Loucy (cell line): Measurements from ENCODE around the gene TBC1D8.

Experiments used
- H2AFZ ChIP-seq: fragments of 200-600 bp; sonication (generic); 2 replicates; pipeline ENCODE4 v1.6.0; 2016; ENCODE audit warnings: antibody characterized with exemption, mild to moderate bottlenecking, low read length, moderate library complexity
- H3F3A ChIP-seq: fragments of 200-600 bp; 2 replicates; pipeline ENCODE4 v1.6.0; 2016; ENCODE audit warnings: antibody characterized with exemption, low read depth, mild to moderate bottlenecking
- H3K27me3 ChIP-seq: fragments of 200-600 bp; sonication (generic); 2 replicates; pipeline ENCODE4 v1.6.1; 2014; ENCODE audit warnings: low read length, mild to moderate bottlenecking; ENCODE audit not compliant: insufficient read depth, poor library complexity, severe bottlenecking
- H3K36me3 ChIP-seq: fragments of 200-600 bp; sonication (generic); 2 replicates; pipeline ENCODE4 v1.6.1; 2016; ENCODE audit warnings: low read length; ENCODE audit not compliant: insufficient read depth
- H3K4me1 ChIP-seq: fragments of 200-600 bp; sonication (generic); 2 replicates; pipeline ENCODE4 v1.5.1; 2014; ENCODE audit warnings: low read length, mild to moderate bottlenecking; ENCODE audit not compliant: insufficient read depth, poor library complexity, severe bottlenecking
- H3K4me2 ChIP-seq: fragments of 200-600 bp; sonication (generic); 2 replicates; pipeline ENCODE4 v1.6.0; 2014; ENCODE audit warnings: antibody characterized with exemption, low read length, low read depth, mild to moderate bottlenecking; ENCODE audit not compliant: poor library complexity, severe bottlenecking
- H3K4me3 ChIP-seq: fragments of 200-600 bp; sonication (generic); 2 replicates; pipeline ENCODE4 v1.5.1; 2014; ENCODE audit warnings: low read length, mild to moderate bottlenecking, mixed read lengths; ENCODE audit not compliant: poor library complexity, severe bottlenecking
- H3K79me2 ChIP-seq: fragments of 200-600 bp; sonication (generic); 2 replicates; pipeline ENCODE4 v1.6.1; 2014; ENCODE audit warnings: low read length; ENCODE audit not compliant: insufficient read depth
- H3K9ac ChIP-seq: fragments of 200-600 bp; sonication (generic); 2 replicates; pipeline ENCODE4 v1.6.0; 2014; ENCODE audit warnings: mild to moderate bottlenecking, low read depth, low read length, moderate library complexity; ENCODE audit not compliant: poor library complexity, severe bottlenecking
- H3K9me2 ChIP-seq: fragments of 200-600 bp; sonication (generic); replicated peaks from 2 replicates; pipeline ENCODE4 v1.6.1; 2016; ENCODE audit warnings: low read depth, low read length, mixed read lengths
- H3K9me3 ChIP-seq: fragments of 200-600 bp; sonication (generic); 2 replicates; pipeline ENCODE4 v1.6.1; 2014; ENCODE audit warnings: mild to moderate bottlenecking, antibody characterized with exemption, low read length, low read depth; ENCODE audit not compliant: insufficient read depth
- H4K20me1 ChIP-seq: fragments of 200-600 bp; sonication (generic); 2 replicates; pipeline ENCODE4 v1.6.0; 2014; ENCODE audit warnings: antibody characterized with exemption, low read length, mild to moderate bottlenecking; ENCODE audit not compliant: insufficient read depth, poor library complexity, severe bottlenecking
- EZH2phosphoT487 ChIP-seq: fragments of 200-600 bp; IDR thresholded peaks from 2 replicates; pipeline ENCODE4 v1.6.1; 2018; ENCODE audit warnings: antibody characterized with exemption, mild to moderate bottlenecking, moderate library complexity, borderline replicate concordance
- TF ChIP-seq, protein P1 (sequence below): fragments of 200-600 bp; sonication (generic); conservative IDR thresholded peaks from 2 replicates; pipeline ENCODE4 v1.5.1; 2014; ENCODE audit warnings: mild to moderate bottlenecking, antibody characterized with exemption, low read length

The TBC1D8 gene

DNA sequence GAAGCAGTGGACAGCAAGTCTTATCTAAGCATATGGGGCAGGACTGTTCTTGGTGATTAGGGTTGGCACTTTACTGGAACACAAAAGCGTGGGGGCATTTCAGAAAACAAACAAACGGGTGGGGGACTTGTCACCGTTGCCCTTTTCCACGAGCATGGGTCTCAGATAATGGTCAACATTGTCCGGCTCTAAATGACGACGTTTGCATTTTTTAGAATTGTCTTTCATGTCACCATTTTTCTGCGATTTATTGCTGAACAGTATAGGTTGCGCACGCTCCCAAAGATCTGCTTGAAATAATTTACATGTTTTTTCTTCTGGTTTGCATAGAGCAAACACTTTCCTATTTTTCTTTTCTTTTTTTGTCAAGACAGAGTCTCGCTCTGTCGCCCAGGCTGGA is 46.6 kb upstream of the TBC1D8 start:
- Histone ChIP-seq H3K4me1 (peaks cover 2% of the 10 kb centered on the region), H3K4me3 (no peak overlapping the region), H3K9me2 (no peaks in the 10 kb centered on the region), H3K4me2 (no peak overlapping the region), H3F3A (no peaks in the 10 kb centered on the region), H3K79me2 (no peaks in the 10 kb centered on the region), H3K9me3 (no peaks in the 10 kb centered on the region), H3K27me3 (no peaks in the 10 kb centered on the region), H4K20me1 (no peaks in the 10 kb centered on the region), H2AFZ (no peak overlapping the region), H3K36me3 (no peaks in the 10 kb centered on the region), H3K9ac (no peak overlapping the region)
- TF ChIP-seq, protein P1, sequence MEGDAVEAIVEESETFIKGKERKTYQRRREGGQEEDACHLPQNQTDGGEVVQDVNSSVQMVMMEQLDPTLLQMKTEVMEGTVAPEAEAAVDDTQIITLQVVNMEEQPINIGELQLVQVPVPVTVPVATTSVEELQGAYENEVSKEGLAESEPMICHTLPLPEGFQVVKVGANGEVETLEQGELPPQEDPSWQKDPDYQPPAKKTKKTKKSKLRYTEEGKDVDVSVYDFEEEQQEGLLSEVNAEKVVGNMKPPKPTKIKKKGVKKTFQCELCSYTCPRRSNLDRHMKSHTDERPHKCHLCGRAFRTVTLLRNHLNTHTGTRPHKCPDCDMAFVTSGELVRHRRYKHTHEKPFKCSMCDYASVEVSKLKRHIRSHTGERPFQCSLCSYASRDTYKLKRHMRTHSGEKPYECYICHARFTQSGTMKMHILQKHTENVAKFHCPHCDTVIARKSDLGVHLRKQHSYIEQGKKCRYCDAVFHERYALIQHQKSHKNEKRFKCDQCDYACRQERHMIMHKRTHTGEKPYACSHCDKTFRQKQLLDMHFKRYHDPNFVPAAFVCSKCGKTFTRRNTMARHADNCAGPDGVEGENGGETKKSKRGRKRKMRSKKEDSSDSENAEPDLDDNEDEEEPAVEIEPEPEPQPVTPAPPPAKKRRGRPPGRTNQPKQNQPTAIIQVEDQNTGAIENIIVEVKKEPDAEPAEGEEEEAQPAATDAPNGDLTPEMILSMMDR: no peak
- no peak for TF ChIP-seq EZH2phosphoT487

DNA sequence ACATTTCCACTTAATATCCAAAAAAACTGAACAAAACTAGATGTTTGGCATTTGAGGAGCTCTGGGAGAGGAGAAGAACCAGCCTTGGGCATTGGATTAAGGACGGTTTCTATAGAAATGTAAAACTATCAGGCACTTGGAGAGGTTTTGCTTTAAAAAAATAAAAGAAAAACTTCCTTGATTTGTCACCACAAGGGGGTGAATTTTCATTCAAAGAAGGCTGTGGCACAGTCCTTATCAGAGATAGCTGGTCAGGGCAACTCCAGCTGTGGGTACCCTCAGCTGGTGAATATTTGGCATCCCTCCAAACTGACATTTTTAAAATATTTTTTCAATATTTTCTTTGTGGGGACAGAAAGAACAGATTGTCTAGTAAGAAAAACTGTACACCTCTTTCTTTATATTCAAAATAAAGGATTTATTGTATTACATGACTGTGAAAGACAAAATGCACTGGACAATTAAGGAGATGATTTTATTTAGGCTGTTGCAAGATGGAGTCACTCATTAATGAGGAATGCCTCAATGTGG is 46.1 kb upstream of the TBC1D8 start:
- Histone ChIP-seq H3F3A (no peaks in the 10 kb centered on the region), H3K9ac (no peak overlapping the region), H3K4me2 (no peak overlapping the region), H3K4me1 (peaks cover 2% of the 10 kb centered on the region), H4K20me1 (no peaks in the 10 kb centered on the region), H2AFZ (no peak overlapping the region), H3K79me2 (no peaks in the 10 kb centered on the region), H3K9me2 (no peaks in the 10 kb centered on the region), H3K4me3 (no peak overlapping the region), H3K36me3 (no peaks in the 10 kb centered on the region), H3K27me3 (no peaks in the 10 kb centered on the region), H3K9me3 (no peaks in the 10 kb centered on the region)
- no peak for TF ChIP-seq EZH2phosphoT487
- TF ChIP-seq, protein P1: peak; percentile 54

DNA sequence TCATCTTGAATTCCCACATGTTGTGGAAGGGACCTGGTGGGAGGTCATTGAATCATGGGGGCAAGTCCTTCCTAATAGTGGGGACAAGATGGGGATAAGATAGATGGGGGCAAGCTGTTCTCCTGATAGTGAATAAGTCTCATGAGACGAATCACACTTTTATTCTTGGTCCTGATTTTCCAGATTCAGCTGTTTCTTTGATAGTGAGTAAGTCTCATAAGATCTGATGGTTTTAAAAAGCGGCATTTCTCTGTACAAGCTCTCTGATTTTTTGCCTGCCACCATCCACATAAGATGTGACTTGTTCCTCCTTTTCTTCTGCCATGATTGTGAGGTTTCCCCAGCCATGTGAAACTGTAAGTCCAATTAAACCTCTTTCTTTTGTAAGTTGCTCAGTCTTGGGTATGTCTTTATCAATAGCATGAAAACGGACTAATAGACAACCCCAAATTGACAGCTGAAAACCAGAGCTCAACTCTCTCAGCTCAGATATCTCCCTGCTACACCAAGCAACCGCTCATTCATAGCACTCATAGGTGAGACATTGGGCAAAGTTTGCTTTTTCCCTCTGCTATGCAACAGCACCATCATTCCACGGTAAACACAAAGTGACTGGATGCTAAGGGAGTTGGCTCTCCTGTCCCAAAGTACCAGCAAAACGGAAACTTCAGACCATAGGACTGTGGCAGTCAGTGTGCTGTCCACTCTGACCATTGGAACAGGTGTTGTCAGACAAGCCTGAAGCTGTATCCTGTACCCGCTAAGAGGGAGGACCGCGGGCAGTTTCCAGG is 44.9 kb upstream of the TBC1D8 start:
- no peak overlapping the region for H3K4me3 ChIP-seq
- no peaks in the 10 kb centered on the region for H3K9me3 ChIP-seq
- H3K9ac ChIP-seq: no peak overlapping the region
- H3K4me1 ChIP-seq: peaks cover 2% of the 10 kb centered on the region
- H3K9me2 ChIP-seq: no peaks in the 10 kb centered on the region
- H2AFZ ChIP-seq: no peak overlapping the region
- TF ChIP-seq, protein P1: no peak
- TF ChIP-seq EZH2phosphoT487: no peak
- no peaks in the 10 kb centered on the region for H3K79me2 ChIP-seq
- no peak overlapping the region for H3K4me2 ChIP-seq
- H3K27me3 ChIP-seq: no peaks in the 10 kb centered on the region
- H3F3A ChIP-seq: no peaks in the 10 kb centered on the region
- H4K20me1 ChIP-seq: no peaks in the 10 kb centered on the region
- no peaks in the 10 kb centered on the region for H3K36me3 ChIP-seq
